Stimulated activated naive CD4-positive, alpha-beta T cell (primary cell): ENCODE data around the gene SPEF2.
"Not testable (repeated sequence)": the region's sequence is repeated elsewhere in the genome, so short reads cannot be mapped to it uniquely, and the experiment has no call there.

Source experiments
- DNase-seq, 6 experiments: peaks; one replicate each; lab custom pipeline; 2025; lab: John Stamatoyannopoulos, UW

Gene SPEF2

GRCh38 chr5:35651002-35651756, 33.5 kb downstream of the SPEF2 start:
- peak; percentile 20 to 66 (median 51) for DNase-seq

DNA sequence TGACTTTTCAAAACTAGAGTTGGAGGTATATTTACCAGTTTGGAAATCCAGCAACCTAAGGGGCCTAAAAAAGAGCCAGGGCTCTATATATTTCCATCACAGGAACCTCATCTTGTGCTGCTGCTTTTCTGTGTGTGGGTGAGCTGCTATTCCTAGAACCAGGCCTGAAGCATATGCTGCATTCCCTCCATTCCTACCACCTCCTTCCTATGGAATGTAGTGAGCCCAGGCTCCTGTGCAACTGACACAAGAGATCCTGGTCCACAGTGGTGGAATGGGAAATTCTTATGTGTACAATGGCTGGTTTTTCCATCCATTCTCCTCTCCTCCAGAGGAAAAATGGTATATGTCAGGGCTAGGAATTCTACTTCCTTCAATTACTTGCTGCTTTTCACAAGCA, 39.1 kb downstream of the SPEF2 start:
- no peak for DNase-seq

- peak in 2 of 6 experiments; percentile 24 to 30 for DNase-seq
Observed at GRCh38 chr5:35657877-35658276, 40.2 kb downstream of the SPEF2 start.

DNA sequence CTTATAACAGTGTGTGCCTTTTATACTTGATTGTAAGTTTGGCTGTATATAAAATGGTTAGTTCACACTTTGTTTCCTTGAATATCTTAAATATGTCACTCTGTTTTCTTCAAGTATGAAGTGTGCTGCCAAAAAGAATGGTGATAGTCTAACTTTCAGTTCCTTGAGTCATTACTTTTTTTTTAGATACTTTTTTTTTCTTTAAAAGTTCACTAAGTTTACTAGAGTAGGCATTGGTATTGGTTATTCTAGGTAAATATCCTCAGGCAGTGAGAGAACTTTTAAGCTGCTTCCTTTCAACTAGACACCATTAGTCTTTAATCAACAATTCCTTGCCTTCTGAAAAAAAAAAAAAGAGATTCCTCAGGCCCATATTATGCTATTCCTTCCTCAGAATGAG, 41.9 kb downstream of the SPEF2 start:
- DNase-seq, result no peak

DNA sequence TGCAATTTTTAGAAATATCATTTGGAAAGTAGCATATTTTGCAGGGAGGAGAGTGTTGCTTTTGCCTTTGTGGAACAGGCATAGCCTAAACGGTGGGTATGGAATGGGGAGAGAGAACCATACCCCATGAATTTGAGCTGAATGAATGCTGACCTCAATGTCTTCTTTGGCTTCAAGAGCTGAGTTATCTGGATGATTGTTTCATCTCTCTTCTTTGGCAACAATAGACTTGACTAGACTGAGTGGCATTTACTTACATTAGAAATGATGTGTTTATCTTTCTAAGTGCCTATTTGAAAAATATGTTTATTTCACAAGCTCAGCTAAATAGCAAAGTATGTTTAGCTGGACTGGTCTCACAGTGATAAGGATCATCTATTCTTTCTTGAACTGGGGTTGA, 42.8 kb downstream of the SPEF2 start:
- no peak for DNase-seq

DNA sequence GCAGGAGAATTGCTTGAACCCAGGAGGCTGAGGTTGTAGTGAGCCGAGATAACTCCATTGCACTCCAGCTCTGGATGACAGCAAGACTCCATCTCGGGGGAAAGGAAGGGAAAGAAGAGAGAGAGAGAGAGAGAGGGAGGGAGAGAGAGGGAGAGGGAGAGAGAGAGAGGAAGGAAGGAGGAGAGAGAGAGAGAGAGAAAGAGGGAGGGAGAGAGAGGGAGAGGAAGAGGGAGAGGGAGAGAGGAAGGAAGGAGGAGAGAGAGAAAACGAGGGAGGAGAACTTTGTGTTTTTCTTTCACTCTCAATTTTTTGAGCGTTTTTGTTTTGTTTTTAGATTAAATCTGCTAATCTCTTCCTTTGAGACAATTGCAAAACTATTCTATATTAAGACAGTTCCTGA, 46.9 kb downstream of the SPEF2 start:
- no peak for DNase-seq

DNA sequence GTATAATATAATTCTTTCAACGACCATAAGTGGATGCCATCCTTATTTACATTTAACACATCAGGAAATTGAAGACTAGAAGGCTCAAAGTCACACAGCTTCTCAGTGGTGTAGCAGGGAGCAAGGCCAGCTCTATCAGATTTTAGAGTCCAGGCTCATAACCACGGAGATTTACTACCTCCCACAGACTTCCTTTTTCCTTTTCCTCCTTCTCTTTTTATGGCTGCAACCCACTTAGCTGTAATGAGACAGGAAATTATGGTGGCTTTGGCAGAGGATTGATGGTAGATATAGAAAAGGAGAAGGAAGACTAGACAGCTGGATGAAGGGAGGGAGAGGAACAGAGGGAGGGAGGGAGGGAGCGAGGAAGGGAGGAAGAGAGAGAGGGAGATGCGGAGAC, 47.4 kb downstream of the SPEF2 start:
- DNase-seq, result no peak

DNA sequence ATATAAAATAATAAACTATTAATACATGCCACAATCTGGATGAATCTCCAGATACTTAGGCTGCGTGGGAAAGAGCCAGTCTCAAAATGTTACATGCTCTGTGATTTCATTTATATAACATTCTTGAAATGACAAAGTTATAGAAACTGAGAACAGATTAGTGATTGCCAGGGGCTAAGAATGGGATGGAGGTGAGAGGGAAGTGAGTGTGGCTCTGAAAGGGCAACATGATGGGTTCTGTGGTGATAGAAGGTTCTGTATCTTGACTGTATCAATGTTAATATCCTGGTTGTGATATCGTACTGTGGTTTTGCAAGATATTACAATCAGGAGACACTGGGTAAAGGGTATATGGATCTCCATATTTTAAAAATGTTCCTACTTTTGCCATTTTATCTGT, 50.7 kb downstream of the SPEF2 start:
- no peak for DNase-seq

- DNase-seq, result no peak
Observed at GRCh38 chr5:35668794-35669193, 51.1 kb downstream of the SPEF2 start.

- peak in 3 of 6 experiments; percentile 68 to 75 (median 72) for DNase-seq
Observed at GRCh38 chr5:35671541-35672295, 54.1 kb downstream of the SPEF2 start.

- not testable (repeated sequence) for DNase-seq
Observed at GRCh38 chr5:35672296-35672655, 54.6 kb downstream of the SPEF2 start.

DNA sequence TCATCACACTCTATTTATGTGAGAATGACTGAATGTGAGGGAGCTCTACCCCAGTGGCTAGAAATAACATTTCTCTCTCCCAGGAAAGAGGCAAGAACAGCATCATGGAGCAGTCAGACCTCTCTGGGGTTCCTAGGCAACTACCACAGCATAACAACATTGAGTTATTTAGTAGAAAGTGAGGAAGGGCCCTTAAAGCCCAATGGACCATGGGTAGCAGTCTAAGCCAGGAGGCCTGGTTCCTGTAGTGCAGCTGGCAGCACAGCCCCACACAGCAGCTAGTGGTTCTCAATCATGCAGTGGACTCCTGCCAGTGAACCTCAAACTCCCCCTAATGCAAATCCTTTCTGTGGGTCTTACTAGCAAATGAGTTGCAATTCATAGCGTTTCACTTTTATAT, 55.3 kb downstream of the SPEF2 start:
- peak; percentile 6 to 60 (median 27) for DNase-seq

DNA sequence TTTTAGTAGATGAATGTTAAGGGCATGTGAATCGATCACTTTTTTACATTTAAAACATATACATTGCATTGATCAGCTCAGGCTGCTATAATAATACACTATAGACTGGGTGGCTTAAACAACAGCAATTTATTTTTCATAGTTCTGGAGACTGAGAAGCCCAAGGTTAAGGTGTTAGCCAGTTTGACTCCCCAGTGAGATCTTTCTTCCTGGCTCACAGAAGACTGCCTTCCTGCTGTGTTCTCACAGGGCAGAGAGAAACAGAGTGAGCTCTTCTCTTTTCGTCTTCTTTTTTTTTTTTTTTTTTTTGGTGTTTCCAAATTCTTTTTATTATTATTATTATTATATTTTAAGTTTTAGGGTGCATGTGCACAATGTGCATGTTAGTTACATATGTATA, 56.4 kb downstream of the SPEF2 start:
- DNase-seq, result peak in 2 of 6 experiments; percentile 6 to 15

GRCh38 chr5:35675392-35675791, 57.7 kb downstream of the SPEF2 start:
- DNase-seq, result no peak

DNA sequence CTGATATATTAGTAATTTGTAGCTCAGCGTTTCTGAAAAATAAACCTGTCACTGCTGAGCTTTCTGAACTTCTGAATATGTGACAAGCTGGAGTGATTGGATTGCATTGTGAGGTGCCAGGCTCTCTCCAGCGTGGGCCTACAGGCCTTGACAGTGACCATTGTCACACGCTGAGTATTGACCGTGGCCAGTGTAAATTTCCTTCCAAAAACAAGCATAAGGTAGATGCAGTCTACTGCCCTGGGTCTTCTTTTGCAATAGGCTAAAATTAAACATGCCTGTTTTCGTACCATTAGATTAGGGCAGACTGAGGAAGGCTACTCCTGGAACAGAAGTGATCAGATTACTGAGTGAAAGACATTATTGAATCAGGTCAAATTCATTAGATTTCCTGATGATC, 60.2 kb downstream of the SPEF2 start:
- no peak for DNase-seq

GRCh38 chr5:35678661-35679060, 61.0 kb downstream of the SPEF2 start:
- DNase-seq, result no peak

DNA sequence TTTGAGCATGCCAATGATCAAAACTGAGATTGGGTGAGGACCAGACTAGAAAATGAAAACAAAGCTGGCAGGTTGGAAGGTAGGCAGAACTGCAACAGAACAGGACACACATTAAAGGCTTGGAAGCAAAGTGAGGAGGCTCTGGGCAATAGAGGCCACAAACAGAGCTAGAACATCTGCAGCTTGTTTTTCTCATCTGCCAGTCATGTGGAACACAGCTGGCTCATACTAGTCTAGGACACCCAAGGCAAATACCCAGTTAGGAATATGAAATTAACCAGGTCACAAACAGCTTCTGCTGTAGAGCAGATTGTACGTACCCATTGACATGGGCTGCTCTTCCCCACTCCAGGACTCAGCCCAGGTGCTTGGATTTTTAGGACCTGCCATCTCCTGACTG, 61.7 kb downstream of the SPEF2 start:
- no peak for DNase-seq

DNA sequence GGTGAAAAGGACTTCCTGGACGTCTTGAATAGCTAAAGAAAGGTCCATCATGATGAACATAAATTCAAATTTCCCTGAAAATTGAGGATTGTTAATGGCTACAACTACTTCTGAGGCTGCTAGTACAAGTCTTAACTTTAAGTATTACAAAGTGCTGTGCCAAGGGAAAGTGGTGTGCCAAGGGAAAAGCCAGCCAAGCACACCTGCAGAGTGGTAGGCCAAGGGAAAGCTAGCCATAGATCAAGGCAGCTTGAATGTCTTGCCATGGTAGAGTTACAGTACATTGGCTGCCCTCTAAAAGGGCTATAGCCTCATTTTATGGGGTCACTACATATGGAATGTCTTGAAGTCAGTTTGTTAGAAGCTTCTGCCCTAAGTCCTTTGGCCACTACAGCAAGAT, 64.2 kb downstream of the SPEF2 start:
- DNase-seq, result no peak

DNA sequence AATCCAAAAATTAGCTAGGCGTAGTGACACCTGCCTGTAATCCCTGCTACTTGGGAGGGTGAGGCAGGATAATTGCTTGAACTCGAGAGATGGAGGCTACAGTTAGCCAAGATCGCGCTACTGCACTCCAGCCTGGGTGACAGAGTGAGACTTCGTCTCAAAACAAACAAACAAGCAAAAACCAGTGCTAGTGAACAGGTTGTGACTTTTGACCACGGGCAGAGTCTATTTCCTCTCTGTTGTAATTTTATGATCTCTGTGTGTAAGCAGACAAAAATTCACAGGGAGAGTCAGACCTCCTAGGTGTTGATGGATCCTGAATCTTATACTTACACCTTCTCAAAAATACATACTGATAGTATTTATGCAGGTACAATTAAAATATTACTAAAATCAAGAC, 65.8 kb downstream of the SPEF2 start:
- no peak for DNase-seq

DNA sequence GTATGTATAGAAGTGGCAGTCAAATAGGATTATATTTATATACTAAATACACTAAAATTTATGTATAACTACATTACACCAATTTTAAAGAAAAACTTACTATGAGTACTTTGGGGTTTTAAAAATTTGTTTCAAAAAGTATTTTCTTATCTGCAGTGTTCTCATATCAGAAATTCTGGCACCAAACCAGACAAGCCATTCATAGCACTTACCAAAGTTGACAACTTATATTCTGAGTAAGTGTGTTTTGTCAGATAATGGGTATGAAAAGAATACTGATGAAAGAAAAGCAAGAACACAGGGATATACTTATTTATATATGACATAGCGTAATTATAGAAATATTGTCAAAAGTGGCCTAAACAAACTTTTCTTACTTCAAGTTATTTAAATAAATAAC, 67.5 kb downstream of the SPEF2 start:
- no peak for DNase-seq

- no peak for DNase-seq
Observed at GRCh38 chr5:35687961-35688360, 70.3 kb downstream of the SPEF2 start.

GRCh38 chr5:35694481-35694880, 76.8 kb downstream of the SPEF2 start:
- no peak for DNase-seq

- no peak for DNase-seq
Observed at GRCh38 chr5:35698047-35698808, 80.6 kb downstream of the SPEF2 start.
